GM19025 (cell line): ENCODE data around the gene NPM3.

Source experiments
- ATAC-seq: cut with Tn5 transposase; IDR thresholded peaks from one replicate; pipeline ENCODE4 v1.9.1; 2021; ENCODE audit warnings: mild to moderate bottlenecking, low read depth, moderate library complexity; ENCODE audit not compliant: unreplicated experiment

Gene NPM3

GRCh38 chr10:101782811-101783735 lies at the start of gene NPM3:
NPM3 (minus strand) TSS chr10:101783446; CDS start chr10:101783390, 56 bp downstream.
- no peak for ATAC-seq

GRCh38 chr10:101832325-101832771 lies 49.1 kb upstream of the NPM3 start:
- ATAC-seq, result no peak

GRCh38 chr10:101831169-101831811 lies 48.0 kb upstream of the NPM3 start:
- ATAC-seq, result no peak

GRCh38 chr10:101830322-101831168 lies 47.3 kb upstream of the NPM3 start:
- peak; percentile 59 for ATAC-seq

GRCh38 chr10:101829561-101830315 lies 46.5 kb upstream of the NPM3 start:
- ATAC-seq, result no peak

GRCh38 chr10:101828766-101829551 lies 45.7 kb upstream of the NPM3 start:
- no peak for ATAC-seq

- no peak for ATAC-seq
These were observed 44.8 kb upstream of the NPM3 start for GRCh38 chr10:101827919-101828600.

GRCh38 chr10:101826852-101827434 lies 43.7 kb upstream of the NPM3 start:
- no peak for ATAC-seq

- ATAC-seq, result no peak
These were observed 41.5 kb upstream of the NPM3 start for GRCh38 chr10:101824736-101825135.

- peak; percentile 15 for ATAC-seq
These were observed 35.8 kb upstream of the NPM3 start for GRCh38 chr10:101818872-101819633.

GRCh38 chr10:101818119-101818871 lies 35.0 kb upstream of the NPM3 start, which contains the start of gene OGA:
OGA (minus strand) TSS chr10:101818444; CDS start chr10:101818022, 422 bp downstream.
- peak; percentile 84 for ATAC-seq

- no peak for ATAC-seq
These were observed 34.3 kb upstream of the NPM3 start for GRCh38 chr10:101817337-101818118.

- no peak for ATAC-seq
These were observed 33.7 kb upstream of the NPM3 start for GRCh38 chr10:101816913-101817336.

GRCh38 chr10:101816376-101816775 lies 33.1 kb upstream of the NPM3 start:
- ATAC-seq, result no peak

- no peak for ATAC-seq
These were observed 31.3 kb upstream of the NPM3 start for GRCh38 chr10:101814466-101815071.

GRCh38 chr10:101812606-101813005 lies 29.4 kb upstream of the NPM3 start:
- ATAC-seq, result no peak
